Stimulated activated memory B cell treated with anti-CD40 and anti-IgM and Interleukin-4, amounts not matched to agents 10 μg/mL and 1 μg/mL and 100 μg/mL, for 72 hours (primary cell): ENCODE data around the gene LPP.
A peak's percentile ranks its signal among the peaks of the same experiment; 100 is the strongest.

Source experiments
- ATAC-seq: fragments of 150-1000 bp; cut with Tn5 transposase; 2 replicates; pipeline ENCODE4 v1.10.0; 2021
- H3K27ac Mint-ChIP-seq: one replicate; pipeline ENCODE4 v1.8.0; 2022; ENCODE audit warnings: mild to moderate bottlenecking, mixed read lengths
- H3K27me3 Mint-ChIP-seq: one replicate; pipeline ENCODE4 v1.8.0; 2022; ENCODE audit warnings: mixed read lengths
- H3K36me3 Mint-ChIP-seq: one replicate; pipeline ENCODE4 v1.8.0; 2022; ENCODE audit warnings: mixed read lengths
- H3K4me1 Mint-ChIP-seq: one replicate; pipeline ENCODE4 v1.8.0; 2022; ENCODE audit warnings: mixed read lengths
- H3K4me3 Mint-ChIP-seq: one replicate; pipeline ENCODE4 v1.8.0; 2022; ENCODE audit warnings: mild to moderate bottlenecking, moderate library complexity, mixed read lengths
- H3K9me3 Mint-ChIP-seq: one replicate; pipeline ENCODE4 v1.8.0; 2022; ENCODE audit warnings: mixed read lengths

Gene LPP

GRCh38 chr3:188397766-188398705 lies 244.1 kb downstream of the LPP start:
- no peak for ATAC-seq
- Mint-ChIP-seq H3K36me3 (peaks cover 17% of the 10 kb centered on the region), H3K4me3 (peak overlapping the region; percentile 55), H3K27me3 (no peaks in the 10 kb centered on the region), H3K27ac (peak overlapping the region; percentile 84), H3K9me3 (peaks cover 8% of the 10 kb centered on the region), H3K4me1 (peaks cover 67% of the 10 kb centered on the region)

GRCh38 chr3:188400494-188401243 lies 246.7 kb downstream of the LPP start:
- ATAC-seq: peak; percentile 96
- Mint-ChIP-seq H3K4me1 (peaks cover 92% of the 10 kb centered on the region), H3K36me3 (peaks cover 19% of the 10 kb centered on the region), H3K4me3 (peak overlapping the region; percentile 59), H3K27me3 (no peaks in the 10 kb centered on the region), H3K9me3 (peaks cover 8% of the 10 kb centered on the region), H3K27ac (peak overlapping the region; percentile 84)

GRCh38 chr3:188401244-188401993 lies 247.5 kb downstream of the LPP start:
- Mint-ChIP-seq H3K4me1 (peaks cover 96% of the 10 kb centered on the region), H3K27ac (peak overlapping the region; percentile 84), H3K9me3 (peaks cover 8% of the 10 kb centered on the region)

GRCh38 chr3:188402229-188402628 lies 248.3 kb downstream of the LPP start:
- Mint-ChIP-seq H3K27me3 (no peaks in the 10 kb centered on the region), H3K4me1 (peaks cover 88% of the 10 kb centered on the region), H3K4me3 (no peak overlapping the region), H3K27ac (peak overlapping the region; percentile 84), H3K9me3 (peaks cover 8% of the 10 kb centered on the region), H3K36me3 (peaks cover 34% of the 10 kb centered on the region)
- no peak for ATAC-seq

More at GRCh38 chr3:188401244-188401993, 247.5 kb downstream of the LPP start:
- H3K36me3 Mint-ChIP-seq: peaks cover 26% of the 10 kb centered on the region
- no peak for ATAC-seq
- H3K27me3 Mint-ChIP-seq: no peaks in the 10 kb centered on the region
- peak overlapping the region; percentile 59 for H3K4me3 Mint-ChIP-seq

GRCh38 chr3:188403404-188403803 lies 249.4 kb downstream of the LPP start:
- Mint-ChIP-seq H3K4me3 (no peak overlapping the region), H3K36me3 (peaks cover 46% of the 10 kb centered on the region), H3K9me3 (peaks cover 8% of the 10 kb centered on the region), H3K27ac (peak overlapping the region; percentile 84), H3K4me1 (peaks cover 76% of the 10 kb centered on the region), H3K27me3 (no peaks in the 10 kb centered on the region)
- ATAC-seq: no peak

GRCh38 chr3:188404124-188404523 lies 250.2 kb downstream of the LPP start:
- Mint-ChIP-seq H3K9me3 (peaks cover 3% of the 10 kb centered on the region), H3K36me3 (peaks cover 43% of the 10 kb centered on the region), H3K4me3 (no peak overlapping the region), H3K27me3 (no peaks in the 10 kb centered on the region), H3K27ac (peak overlapping the region; percentile 84), H3K4me1 (peaks cover 69% of the 10 kb centered on the region)
- no peak for ATAC-seq

GRCh38 chr3:188404701-188405100 lies 250.7 kb downstream of the LPP start:
- Mint-ChIP-seq H3K4me3 (no peak overlapping the region), H3K27ac (peak overlapping the region; percentile 84), H3K27me3 (no peaks in the 10 kb centered on the region), H3K9me3 (peaks cover 3% of the 10 kb centered on the region), H3K4me1 (peaks cover 63% of the 10 kb centered on the region), H3K36me3 (peaks cover 43% of the 10 kb centered on the region)
- ATAC-seq: no peak

GRCh38 chr3:188407158-188407880 lies 253.4 kb downstream of the LPP start:
- no peak for ATAC-seq
- peaks cover 1% of the 10 kb centered on the region for H3K9me3 Mint-ChIP-seq
- peaks cover 52% of the 10 kb centered on the region for H3K36me3 Mint-ChIP-seq
- H3K4me1 Mint-ChIP-seq: peaks cover 54% of the 10 kb centered on the region
- no peak overlapping the region for H3K27ac Mint-ChIP-seq
- no peak overlapping the region for H3K4me3 Mint-ChIP-seq
- no peaks in the 10 kb centered on the region for H3K27me3 Mint-ChIP-seq

- no peak overlapping the region for H3K27ac Mint-ChIP-seq
- no peak overlapping the region for H3K4me3 Mint-ChIP-seq
Measured at GRCh38 chr3:188408831-188409230, 254.9 kb downstream of the LPP start.

GRCh38 chr3:188411750-188412149 lies 257.8 kb downstream of the LPP start:
- Mint-ChIP-seq H3K4me1 (peaks cover 20% of the 10 kb centered on the region), H3K4me3 (no peak overlapping the region)
- ATAC-seq: no peak

More at GRCh38 chr3:188408831-188409230, 254.9 kb downstream of the LPP start:
- H3K4me1 Mint-ChIP-seq: peaks cover 40% of the 10 kb centered on the region
- no peaks in the 10 kb centered on the region for H3K9me3 Mint-ChIP-seq
- no peak for ATAC-seq
- no peaks in the 10 kb centered on the region for H3K27me3 Mint-ChIP-seq
- peaks cover 44% of the 10 kb centered on the region for H3K36me3 Mint-ChIP-seq

GRCh38 chr3:188415196-188415595 lies 261.2 kb downstream of the LPP start:
- H3K9me3 Mint-ChIP-seq: no peaks in the 10 kb centered on the region
- no peak overlapping the region for H3K27ac Mint-ChIP-seq
- no peaks in the 10 kb centered on the region for H3K27me3 Mint-ChIP-seq
- no peak for ATAC-seq
- peaks cover 36% of the 10 kb centered on the region for H3K4me1 Mint-ChIP-seq
- no peak overlapping the region for H3K4me3 Mint-ChIP-seq
- peaks cover 11% of the 10 kb centered on the region for H3K36me3 Mint-ChIP-seq

More at GRCh38 chr3:188411750-188412149, 257.8 kb downstream of the LPP start:
- H3K27ac Mint-ChIP-seq: no peak overlapping the region
- no peaks in the 10 kb centered on the region for H3K27me3 Mint-ChIP-seq
- peaks cover 31% of the 10 kb centered on the region for H3K36me3 Mint-ChIP-seq
- H3K9me3 Mint-ChIP-seq: no peaks in the 10 kb centered on the region

- peaks cover 31% of the 10 kb centered on the region for H3K4me1 Mint-ChIP-seq
- H3K27ac Mint-ChIP-seq: no peak overlapping the region
- no peaks in the 10 kb centered on the region for H3K9me3 Mint-ChIP-seq
- H3K36me3 Mint-ChIP-seq: peaks cover 11% of the 10 kb centered on the region
- no peak overlapping the region for H3K4me3 Mint-ChIP-seq
- ATAC-seq: no peak
- no peaks in the 10 kb centered on the region for H3K27me3 Mint-ChIP-seq
Measured at GRCh38 chr3:188416041-188416440, 262.1 kb downstream of the LPP start.

GRCh38 chr3:188417271-188417696 lies 263.3 kb downstream of the LPP start:
- Mint-ChIP-seq H3K4me1 (peaks cover 32% of the 10 kb centered on the region), H3K27ac (peak overlapping the region; percentile 67), H3K4me3 (no peak overlapping the region), H3K27me3 (no peaks in the 10 kb centered on the region), H3K36me3 (peaks cover under 1% of the 10 kb centered on the region), H3K9me3 (no peaks in the 10 kb centered on the region)
- ATAC-seq: no peak

GRCh38 chr3:188417766-188418165 lies 263.8 kb downstream of the LPP start:
- peak overlapping the region; percentile 67 for H3K27ac Mint-ChIP-seq
- no peaks in the 10 kb centered on the region for H3K36me3 Mint-ChIP-seq
- ATAC-seq: no peak
- H3K4me3 Mint-ChIP-seq: no peak overlapping the region
- H3K4me1 Mint-ChIP-seq: peaks cover 36% of the 10 kb centered on the region
- H3K27me3 Mint-ChIP-seq: no peaks in the 10 kb centered on the region
- H3K9me3 Mint-ChIP-seq: no peaks in the 10 kb centered on the region
